Testis (tissue), 2 donors: ENCODE data around the gene LAD1.

ENCODE experiments used
- CTCF ChIP-seq, 3 experiments: fragments of 450-650 bp in 2 of 3; fragments of 200-600 bp in 1 of 3; sonication (generic) in 1 of 3; IDR thresholded peaks; one replicate each; pipeline ENCODE4 v1.5.1; 2016 to 2019; ENCODE audit warnings: antibody characterized with exemption in 3 of 3, mild to moderate bottlenecking in 2 of 3, moderate library complexity in 1 of 3
- POLR2A ChIP-seq: fragments of 450-650 bp; IDR thresholded peaks from one replicate; pipeline ENCODE4 v1.6.1; 2017; ENCODE audit warnings: antibody characterized with exemption, mild to moderate bottlenecking, moderate library complexity

GRCh38 chr1:201349092-201349491, 50.0 kb downstream of the LAD1 start:
- no peak for TF ChIP-seq POLR2A
- no peak for TF ChIP-seq CTCF (IDR thresholded peaks at IDR 0.05)
